Measurements from ENCODE around the gene GRAMD1C.

GRAMD1C gene

DNA sequence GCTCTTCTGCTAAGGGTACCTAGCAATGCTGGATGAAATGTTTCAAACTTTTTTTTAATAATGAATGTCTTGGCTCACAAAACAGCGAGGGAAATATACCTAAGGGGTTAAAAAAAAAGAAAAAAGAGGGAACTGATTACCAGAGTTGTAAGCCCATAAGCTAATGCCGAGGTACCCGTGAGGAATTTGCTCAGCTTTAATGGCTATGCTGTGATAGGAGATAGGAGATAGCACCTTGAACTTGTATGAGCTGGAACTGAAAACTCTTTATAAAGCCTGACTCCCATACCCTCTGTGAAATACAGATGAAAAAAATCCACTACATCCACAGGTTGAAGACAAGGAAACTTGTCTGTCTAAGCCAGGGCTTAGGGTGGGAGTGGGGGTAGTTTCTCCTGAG is 13.9 kb downstream of the GRAMD1C start:
- DNase-seq (ENCODE audit: low read depth) = no peak

DNA sequence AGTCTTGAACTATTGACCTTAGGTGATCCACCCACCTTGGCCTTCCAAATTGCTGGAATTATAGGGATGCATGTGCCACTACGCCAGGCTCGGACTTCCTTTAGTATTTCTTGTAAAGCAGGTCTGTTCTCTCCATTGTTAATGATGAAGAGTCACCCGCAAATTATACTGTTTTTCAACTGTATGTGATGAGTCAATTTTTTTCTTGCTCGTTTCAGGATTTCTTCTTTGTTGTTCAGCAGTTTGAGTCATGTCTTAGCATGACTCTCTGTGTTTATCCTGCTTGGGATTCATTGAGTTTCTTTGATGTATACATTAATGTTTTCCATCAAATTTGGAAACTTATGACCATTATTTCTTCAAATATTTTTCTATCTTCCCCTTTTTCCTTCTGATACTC is 28.9 kb downstream of the GRAMD1C start:
- DNase-seq (ENCODE audit: low read depth) = no peak

DNA sequence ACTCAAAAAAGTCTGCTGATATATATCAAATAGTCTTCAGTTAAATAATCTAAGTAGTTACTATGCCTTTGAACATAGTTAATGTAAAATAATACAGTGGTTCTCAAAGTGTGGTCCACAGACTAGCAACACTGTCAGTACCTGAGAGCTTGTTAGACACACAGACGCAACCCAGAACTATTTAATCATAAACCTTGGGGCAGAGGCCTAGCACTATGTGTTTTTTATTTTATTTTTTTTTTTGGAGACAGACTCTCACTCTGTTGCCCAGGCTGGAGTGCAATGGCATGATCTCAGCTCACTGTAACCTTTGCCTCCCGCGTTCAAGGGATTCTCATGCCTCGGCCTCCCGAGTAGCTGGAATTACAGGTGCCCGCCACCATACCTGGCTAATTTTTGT is 34.7 kb downstream of the GRAMD1C start:
- DNase-seq (ENCODE audit: low read depth) = no peak

DNA sequence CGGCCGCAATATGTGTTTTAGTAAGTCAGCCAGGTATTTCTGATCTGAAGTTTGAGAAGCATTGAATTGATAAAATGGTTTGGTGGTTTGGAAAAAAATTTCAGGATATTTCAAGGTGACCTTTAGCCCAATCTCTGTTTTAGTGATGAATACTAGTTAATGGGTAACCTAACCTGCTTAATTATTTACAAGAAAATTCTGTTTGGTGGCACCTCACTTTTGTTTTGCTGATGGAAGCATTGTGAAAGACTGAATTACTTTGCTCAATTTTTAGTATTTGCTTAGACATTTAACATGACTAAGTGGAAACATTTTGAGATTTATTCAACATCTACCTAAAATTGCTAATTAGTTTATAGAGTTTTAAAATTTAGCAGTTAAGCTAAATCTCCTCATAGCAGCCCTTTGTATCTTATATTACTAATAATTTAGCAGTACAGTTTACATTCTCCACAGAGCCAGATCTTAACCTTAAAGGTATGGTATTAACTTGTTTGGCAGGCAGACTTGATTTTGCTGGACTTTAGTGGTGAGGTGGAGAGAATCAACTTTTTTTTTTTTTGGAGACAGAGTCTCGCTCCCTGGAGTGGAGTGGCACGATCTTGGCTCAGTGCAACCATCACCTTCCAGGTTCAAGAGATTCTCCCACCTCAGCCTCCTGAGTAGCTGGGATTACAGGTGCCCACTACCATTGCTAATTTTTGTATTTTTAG is 35.4 kb downstream of the GRAMD1C start:
- no peak for DNase-seq (ENCODE audit: low read depth)

DNA sequence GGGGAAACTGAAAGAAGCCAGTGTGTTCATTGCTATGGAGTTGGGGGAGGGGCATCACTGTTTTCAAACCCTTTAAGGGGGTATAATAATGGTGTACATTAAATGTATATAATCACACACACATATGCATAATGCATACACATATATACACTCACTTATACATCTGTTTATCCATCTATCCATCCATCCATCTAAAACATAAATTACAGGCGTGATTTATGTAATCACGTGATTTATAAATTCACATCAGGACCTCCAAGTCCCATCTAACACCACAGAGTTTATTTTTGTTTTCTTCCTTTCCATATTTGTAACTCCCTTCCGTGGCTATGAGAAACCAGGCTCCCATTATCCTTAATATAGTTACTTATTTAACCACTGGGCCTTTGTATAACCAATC is 39.8 kb downstream of the GRAMD1C start:
- DNase-seq (ENCODE audit: low read depth) = no peak

DNA sequence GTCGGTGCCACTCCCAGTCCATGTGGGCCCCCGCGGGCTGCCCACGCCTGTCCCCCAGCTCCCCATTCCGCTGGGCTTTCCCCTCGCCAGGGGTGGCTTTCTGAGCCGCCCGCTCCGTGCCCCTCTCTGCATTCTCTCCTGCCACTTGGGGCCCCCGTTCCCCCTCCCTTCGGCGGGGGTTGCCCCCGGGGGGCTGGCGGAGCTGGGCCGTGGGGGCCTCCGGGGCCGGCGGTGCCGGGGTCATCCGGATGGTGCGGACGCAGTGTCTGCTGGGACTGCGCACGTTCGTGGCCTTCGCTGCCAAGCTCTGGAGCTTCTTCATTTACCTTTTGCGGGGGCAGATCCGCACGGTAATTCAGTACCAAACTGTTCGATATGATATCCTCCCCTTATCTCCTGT is 46.5 kb downstream of the GRAMD1C start:
- no peak for DNase-seq (ENCODE audit: low read depth)

DNA sequence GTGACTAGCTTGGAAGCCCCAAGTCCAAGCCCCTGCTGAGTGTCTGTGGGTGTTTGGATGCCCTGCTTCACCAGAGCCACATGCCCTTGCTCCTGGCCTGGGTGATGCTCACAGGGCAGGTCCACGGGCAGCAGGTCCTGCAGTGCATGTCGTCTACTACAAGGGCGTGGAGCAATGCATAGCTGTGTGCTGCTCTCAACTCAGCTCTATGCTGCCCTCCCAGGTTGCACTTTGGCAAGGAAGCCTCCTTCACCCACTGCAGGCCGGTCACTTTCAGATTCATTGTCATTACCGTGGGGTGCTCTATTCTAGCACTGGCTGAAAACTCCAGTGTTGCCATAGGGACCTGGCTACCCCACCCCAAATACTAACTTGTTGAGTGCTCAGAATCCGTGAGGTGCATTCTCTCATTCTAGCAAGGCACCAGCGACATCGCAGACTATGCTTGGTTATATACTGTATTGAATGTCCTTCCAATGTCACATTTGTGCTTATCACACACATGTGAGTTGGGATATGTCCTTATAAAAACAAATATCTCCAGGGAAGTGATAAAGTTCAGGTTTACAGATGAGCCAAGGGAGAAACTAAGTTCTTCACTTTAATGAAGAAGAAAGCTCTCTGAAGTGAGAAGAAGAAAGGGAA is 51.8 kb downstream of the GRAMD1C start:
- no peak for DNase-seq (ENCODE audit: low read depth)

DNA sequence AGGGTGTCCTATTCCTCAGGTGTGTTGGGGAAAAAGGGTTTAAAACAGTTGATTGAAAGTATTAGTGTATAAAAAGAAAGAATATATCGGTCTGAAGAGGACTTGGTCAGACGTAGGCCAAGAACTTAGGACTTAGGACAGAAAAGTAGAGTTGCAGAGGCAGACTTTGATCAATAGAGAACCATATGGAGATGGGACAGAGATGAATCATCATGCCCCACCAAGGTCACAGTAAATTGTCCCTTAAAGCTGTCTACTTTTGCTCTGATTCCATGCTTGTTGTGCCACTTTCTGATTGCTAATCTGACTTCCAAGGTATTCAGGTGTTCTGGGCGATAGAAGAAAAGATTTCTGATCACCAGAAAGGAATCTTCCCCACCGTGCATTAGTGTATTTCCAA is 56.3 kb downstream of the GRAMD1C start:
- DNase-seq (ENCODE audit: low read depth) = no peak

DNA sequence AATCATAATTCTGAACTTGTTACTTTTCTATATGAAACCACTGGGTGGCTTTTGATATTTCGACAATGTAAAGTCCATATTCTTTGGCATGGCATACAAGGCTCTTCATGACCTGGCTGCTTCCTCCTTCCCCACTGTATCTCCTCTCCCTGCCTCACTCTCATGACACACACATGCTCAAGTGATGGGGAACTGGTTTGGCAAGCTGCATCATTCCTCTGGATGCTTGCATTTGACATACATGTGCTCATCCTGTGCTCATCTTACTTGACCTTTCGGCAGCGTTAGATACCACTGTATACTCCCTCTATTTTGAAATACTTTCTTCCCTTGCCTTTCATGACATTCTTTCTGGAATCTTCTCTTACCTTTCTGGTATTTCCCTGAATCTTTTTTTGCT is 57.4 kb downstream of the GRAMD1C start:
- DNase-seq (ENCODE audit: low read depth) = no peak

DNA sequence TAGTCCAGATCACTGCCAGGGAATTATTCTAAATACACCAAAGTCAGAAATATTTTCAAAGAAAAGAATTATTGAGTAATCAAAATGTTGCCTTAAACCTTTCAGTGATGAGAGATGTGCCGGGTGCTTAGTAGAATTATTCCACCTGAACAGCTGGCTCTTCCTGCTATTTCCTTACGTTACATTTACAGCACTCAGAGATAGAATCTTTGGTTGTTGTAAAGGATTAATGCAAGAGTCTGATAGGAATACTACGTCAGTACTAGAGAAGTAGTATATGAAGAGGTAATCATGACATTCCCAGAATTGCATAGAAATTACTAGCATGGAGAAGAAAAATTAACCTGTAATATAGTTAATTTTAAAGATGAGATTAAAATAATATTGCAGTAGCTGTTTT is 58.3 kb downstream of the GRAMD1C start:
- no peak for DNase-seq (ENCODE audit: low read depth)

DNA sequence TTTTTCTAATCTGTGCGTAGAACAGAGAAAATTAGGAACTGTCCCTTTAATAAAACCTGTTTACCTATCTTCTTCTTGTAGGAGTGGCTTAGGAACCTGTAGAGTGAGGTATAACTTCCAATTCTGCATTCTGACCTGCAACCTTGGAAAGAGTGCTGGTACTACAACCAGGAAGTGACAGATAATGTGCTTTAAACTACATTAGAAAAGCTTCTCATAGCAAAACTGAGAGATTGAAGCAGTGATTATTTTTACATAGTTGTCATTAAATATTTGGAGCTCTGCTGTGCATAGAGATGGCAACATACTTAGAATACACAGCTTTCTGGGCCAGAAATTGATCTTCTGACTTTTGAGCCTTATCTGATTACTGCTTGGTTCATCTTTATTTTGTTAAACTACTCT is 58.8 kb downstream of the GRAMD1C start:
- no peak for DNase-seq (ENCODE audit: low read depth)

DNA sequence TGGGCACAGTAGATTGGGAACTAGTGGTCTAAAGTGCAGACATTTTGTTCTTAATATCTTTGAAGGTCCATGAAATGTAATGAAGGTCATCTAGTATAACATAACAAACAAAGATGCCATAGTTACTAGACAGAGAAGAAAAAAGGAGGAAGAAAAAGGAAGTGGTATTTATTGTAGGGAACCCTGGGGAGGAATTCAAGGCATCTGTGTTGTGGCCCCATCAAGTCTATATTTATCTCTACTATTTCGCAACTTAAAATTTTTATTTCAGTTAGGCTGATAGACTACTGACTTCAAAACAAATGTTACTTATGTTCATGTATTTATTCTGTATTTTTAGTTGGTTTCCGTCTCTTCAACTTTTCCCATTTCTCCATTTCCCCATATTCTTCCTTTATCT is 60.3 kb downstream of the GRAMD1C start:
- DNase-seq (ENCODE audit: low read depth) = no peak

DNA sequence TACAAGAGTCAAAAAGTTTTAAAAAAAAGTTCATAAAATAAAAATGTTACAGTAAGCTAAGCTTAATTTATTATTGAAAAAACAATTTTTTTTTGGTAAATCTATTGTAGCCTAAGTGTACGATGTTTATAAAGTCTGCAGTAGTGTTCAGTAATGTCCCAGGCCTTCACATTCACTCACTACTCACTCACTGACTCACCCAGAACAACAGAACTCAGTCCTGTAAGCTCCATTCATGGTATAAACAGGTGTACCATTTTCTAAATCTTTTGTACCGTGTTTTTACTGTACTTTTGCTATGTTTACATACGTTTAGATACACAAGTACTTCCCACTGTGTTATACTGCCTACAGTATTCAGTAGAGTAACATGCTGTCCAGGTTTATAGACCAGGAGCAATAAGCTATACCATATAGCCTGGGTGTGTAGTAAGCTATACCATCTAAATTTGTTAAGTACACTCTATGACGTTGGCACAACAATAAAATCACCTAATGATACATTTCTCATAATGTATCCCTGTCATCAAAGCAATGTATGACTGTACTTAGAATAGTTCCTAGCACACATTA is 68.1 kb downstream of the GRAMD1C start:
- DNase-seq (ENCODE audit: low read depth) = no peak

DNA sequence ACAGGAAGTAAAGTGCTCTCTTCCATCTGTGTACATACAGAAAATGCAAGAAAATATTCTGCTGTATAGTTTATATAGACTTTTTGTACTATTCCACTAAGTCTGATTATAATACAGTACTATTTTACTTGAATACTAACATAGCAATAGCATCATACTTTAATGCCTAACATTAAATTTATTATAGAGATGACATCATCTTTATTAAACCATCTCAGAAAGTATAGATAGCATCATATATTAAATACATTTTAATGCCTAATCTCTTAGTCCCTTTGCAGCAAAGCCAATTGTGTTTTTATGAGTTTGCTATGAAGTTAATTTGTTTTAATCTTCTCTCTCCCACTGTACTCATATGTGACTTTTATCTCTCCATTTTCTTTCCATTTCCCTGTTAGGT is 69.5 kb downstream of the GRAMD1C start:
- no peak for DNase-seq (ENCODE audit: low read depth)

DNA sequence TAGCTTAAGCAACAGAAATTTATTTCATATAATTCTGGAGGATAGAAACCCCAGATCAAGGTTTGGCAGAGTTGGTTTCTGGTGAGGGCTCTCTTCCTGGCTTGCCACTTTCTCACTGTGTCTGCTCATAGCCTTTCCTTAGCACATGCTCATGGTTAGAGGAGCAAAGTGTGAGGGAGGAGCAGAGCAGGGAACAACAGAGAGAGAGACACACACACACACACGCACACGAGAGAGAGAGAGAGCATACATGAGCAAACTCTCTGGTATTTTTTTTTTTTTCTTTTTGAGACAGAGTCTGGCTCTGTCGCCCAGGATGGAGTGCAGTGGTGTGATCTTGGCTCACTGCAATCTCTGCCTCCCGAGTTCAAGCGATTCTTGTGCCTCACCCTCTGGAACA is 72.4 kb downstream of the GRAMD1C start:
- no peak for DNase-seq (ENCODE audit: low read depth)

DNA sequence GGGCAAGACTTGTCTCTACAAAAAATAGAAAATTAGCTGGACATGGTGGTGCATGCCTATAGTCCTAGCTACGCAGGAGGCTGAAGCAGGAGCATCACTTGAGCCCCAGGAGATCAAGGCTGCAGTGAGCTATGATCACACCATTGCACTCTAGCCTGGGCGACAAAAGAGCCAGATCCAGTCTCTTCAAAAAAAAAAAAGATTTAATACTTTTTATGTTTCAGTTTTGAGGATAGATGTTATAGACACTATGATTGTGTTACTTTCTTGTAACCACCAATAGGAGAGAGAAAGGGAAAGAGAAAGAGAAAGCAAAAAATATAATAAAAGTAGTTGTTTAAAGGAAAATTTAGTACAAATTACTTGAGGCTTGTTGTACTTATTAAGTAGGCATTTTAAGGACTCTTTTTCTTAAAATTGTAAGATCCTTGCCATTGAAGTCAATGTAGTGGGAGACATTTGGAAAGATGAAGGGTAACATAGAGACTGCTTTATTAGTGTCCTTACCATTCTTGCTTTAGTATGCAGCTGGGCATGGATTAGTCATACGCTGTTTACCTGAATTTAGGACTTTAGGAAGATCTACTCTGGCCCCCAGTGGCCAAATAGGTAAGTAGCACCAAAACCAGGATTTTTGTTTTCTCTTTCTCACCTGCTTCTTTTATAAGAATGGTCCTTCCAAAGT is 74.1 kb downstream of the GRAMD1C start:
- DNase-seq (ENCODE audit: low read depth) = no peak

DNA sequence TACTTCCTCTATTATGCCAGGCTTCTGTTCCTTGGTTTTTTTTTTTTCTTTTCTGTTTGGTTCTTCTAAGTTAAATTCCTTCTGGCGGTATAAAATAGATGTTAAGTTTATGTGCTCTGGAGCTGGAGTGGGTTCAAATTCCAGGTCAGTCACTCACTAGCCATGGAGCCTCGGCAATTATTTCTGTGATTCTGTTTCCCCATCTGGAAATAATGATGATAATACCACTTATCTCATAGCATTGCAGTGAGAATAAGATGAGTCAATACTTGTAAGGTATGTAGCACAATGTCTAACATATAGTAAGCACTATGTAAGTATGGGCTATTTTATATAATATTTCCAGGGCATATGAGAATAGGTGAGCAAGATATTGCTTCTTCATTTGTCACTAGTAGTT is 76.1 kb downstream of the GRAMD1C start:
- DNase-seq (ENCODE audit: low read depth) = no peak

DNA sequence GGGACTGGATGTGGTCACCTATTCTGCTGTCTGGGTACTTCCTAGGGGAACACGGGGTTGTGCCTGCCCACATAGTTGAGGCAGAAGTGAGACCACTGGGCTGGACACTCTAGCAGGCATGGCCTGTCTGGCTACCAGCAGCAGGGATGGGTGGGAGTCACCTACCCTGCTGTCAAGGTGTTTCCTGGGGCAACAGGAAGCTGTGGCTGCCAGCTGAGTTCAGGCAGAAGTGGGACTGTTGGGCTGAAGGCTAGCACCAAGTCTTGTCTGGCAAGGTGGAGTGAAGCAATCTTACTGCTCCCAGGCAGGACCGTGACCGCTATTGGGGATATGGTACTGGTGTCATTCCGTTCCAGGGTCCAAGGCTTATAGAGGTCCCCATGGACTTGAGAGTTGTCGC is 89.0 kb downstream of the GRAMD1C start:
- no peak for DNase-seq (ENCODE audit: low read depth)

DNA sequence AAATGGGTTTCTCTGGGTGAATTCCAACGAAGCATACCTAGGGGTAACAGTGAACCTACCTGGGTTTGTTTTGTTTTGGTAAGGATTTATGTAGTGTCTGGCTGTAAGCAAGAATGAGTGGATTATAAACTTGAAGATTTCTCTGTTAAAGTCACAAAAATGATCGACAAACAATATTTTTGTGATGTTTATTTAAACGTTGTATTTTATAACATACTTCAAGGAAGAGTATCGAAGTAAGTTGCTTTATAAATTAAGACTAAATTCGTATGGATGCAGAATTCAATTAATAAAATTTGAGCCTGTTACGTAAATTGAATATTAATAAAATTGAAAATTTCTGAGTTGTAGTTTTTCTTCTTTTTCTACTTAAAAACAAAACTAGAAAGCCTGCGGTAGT is 108.2 kb downstream of the GRAMD1C start:
- no peak for DNase-seq (ENCODE audit: low read depth)

DNA sequence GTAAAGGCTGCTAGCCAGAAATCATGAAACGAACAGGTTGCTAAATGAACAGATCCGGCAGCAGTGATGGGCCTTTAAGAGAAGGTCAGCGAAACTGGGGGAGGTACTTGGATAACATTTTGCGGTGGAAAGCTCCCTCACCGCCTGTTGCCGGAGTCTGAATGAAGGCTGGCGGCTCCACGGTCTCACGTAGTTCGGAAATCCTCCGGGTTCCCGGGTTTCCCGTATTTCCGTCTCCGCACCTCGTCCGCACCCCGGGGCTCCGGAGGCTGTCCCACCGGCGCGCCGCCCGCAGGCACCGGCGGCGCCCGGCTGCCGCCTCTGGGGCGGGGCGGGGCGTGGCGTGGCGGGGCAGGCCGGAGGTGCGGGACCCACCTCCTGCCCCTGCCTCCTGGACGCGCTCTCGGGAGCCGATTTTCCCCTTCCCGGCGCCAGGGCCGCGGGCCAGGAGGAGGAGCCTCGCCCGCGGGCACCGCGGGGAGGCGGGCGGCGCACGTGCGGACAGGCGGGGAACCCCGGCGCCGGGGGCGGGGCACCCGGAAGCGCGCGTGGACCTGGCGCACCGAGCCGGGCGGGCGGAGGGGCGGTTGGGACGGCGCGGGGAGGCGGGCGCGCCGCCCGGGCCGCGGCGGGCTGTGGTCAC is 108.9 kb downstream of the GRAMD1C start, which contains the start of gene ZDHHC23:
Gene ZDHHC23, plus strand, starts transcription at position 642 of the 643 bp plus-strand sequence. CDS start 790 bp downstream, outside the sequence.
- DNase-seq (ENCODE audit: low read depth) = peak; percentile 48

DNA sequence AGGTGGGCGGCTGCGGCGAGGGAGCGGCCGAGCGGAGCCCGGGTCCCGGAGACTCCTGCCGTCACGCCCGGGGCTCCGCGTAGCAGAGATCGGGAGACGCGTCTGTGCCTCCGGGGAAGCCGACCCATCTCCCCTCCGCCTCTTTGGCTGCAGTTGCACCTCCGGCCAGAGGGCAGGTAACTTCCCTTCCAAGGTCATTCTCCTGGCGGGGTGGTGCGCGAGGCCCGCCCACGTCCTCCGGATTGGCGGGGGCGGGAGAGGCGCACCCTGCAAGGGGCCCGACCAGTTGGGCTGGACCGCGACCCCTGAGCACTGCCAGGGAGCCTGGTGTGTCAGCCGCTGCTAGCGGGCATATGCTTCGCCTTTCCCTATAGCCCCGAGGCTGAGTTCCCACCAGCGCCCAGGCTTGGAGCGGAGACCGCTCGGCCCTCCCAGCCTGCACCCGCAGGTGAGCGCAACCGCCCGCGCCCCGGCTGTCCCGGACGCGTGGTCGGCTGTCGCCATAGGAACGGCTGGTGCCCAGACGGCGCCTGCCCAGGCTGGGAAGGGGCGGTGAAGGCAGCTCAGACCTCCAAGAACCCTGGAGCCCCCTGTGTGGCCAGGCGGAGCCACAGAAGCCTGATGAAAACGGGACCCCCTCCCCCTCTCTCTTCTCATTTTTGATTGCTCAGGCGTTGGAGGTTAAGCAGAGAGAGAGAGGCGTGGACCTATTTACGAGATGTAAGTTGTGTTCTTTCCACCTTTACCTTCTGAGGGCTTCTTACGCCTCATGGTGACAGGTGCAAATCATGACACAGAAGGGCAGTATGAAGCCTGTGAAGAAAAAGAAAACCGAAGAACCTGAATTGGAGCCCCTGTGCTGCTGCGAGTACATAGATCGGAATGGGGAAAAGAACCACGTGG is 109.7 kb downstream of the GRAMD1C start:
- no peak for DNase-seq (ENCODE audit: low read depth)

Data from activated gamma-delta T cell treated with anti-CD3 and anti-CD28 coated beads, Interleukin-2, amount 50 U/mL, for 16 hours (primary cell).